ENCODE data around the gene GSTM1. TPM values are rescaled to one million over a fixed set of nuclear protein-coding genes. Genes with fewer than 3 reads are reported as not detected.

The GSTM1 gene
- total RNA-seq, 1 experiment from 2014 or later, result 15.4 TPM

- H3K4me3 Mint-ChIP-seq (ENCODE audit: low read depth, unreplicated experiment), result no peak overlapping the region
- H3K9me3 Mint-ChIP-seq (ENCODE audit: low read depth, unreplicated experiment), result no peaks in the 10 kb centered on the region
- CTCF ChIA-PET, result no interaction called here
- H3K4me1 Mint-ChIP-seq (ENCODE audit: low read depth, unreplicated experiment), result no peaks in the 10 kb centered on the region
- H3K27me3 Mint-ChIP-seq (ENCODE audit: unreplicated experiment), result peaks cover 13% of the 10 kb centered on the region
- no peaks in the 10 kb centered on the region for H3K36me3 Mint-ChIP-seq (ENCODE audit: insufficient read depth, unreplicated experiment)
- BruUV-seq (replicated peaks), result no TSS peak
- H3K27ac Mint-ChIP-seq (ENCODE audit: unreplicated experiment), result no peak overlapping the region
- intact Hi-C loops (cut with micrococcal nuclease; ENCODE audit: unreplicated experiment), result no loop called here
- DNase-seq, result no peak
- TF ChIP-seq, protein P1, sequence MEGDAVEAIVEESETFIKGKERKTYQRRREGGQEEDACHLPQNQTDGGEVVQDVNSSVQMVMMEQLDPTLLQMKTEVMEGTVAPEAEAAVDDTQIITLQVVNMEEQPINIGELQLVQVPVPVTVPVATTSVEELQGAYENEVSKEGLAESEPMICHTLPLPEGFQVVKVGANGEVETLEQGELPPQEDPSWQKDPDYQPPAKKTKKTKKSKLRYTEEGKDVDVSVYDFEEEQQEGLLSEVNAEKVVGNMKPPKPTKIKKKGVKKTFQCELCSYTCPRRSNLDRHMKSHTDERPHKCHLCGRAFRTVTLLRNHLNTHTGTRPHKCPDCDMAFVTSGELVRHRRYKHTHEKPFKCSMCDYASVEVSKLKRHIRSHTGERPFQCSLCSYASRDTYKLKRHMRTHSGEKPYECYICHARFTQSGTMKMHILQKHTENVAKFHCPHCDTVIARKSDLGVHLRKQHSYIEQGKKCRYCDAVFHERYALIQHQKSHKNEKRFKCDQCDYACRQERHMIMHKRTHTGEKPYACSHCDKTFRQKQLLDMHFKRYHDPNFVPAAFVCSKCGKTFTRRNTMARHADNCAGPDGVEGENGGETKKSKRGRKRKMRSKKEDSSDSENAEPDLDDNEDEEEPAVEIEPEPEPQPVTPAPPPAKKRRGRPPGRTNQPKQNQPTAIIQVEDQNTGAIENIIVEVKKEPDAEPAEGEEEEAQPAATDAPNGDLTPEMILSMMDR (IDR thresholded peaks at IDR 0.05; ENCODE audit: unreplicated experiment), result no peak
Observed at GRCh38 chr1:109712321-109712864, 24.8 kb downstream of the GSTM1 start.

DNA sequence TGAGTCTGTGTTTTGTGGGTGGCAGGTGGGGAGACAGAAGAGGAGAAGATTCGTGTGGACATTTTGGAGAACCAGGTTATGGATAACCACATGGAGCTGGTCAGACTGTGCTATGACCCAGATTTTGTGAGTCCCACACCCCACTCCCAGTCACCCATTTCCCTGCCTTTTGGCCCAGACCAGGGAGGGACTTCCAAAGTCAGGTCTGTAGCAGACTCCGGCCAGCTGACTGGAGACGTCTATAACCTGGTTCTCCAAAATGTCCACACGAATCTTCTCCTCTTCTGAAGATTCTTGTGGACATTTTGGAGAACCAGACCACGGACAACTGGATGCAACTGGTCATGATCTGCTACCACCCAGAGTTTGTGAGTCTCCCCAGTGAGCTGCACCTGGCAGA, 26.0 kb downstream of the GSTM1 start:
- Mint-ChIP-seq H3K36me3 (ENCODE audit: insufficient read depth, unreplicated experiment) (no peaks in the 10 kb centered on the region), H3K27me3 (ENCODE audit: unreplicated experiment) (peaks cover 13% of the 10 kb centered on the region), H3K27ac (ENCODE audit: unreplicated experiment) (no peak overlapping the region), H3K4me3 (ENCODE audit: low read depth, unreplicated experiment) (no peak overlapping the region), H3K4me1 (ENCODE audit: low read depth, unreplicated experiment) (no peaks in the 10 kb centered on the region), H3K9me3 (ENCODE audit: low read depth, unreplicated experiment) (no peaks in the 10 kb centered on the region)
- CTCF ChIA-PET, result no interaction called here
- intact Hi-C loops (cut with micrococcal nuclease; ENCODE audit: unreplicated experiment), result no loop called here
- no peak for DNase-seq
- TF ChIP-seq, protein P1 (IDR thresholded peaks at IDR 0.05; ENCODE audit: unreplicated experiment), result no peak
- BruUV-seq (replicated peaks), result no TSS peak

DNA sequence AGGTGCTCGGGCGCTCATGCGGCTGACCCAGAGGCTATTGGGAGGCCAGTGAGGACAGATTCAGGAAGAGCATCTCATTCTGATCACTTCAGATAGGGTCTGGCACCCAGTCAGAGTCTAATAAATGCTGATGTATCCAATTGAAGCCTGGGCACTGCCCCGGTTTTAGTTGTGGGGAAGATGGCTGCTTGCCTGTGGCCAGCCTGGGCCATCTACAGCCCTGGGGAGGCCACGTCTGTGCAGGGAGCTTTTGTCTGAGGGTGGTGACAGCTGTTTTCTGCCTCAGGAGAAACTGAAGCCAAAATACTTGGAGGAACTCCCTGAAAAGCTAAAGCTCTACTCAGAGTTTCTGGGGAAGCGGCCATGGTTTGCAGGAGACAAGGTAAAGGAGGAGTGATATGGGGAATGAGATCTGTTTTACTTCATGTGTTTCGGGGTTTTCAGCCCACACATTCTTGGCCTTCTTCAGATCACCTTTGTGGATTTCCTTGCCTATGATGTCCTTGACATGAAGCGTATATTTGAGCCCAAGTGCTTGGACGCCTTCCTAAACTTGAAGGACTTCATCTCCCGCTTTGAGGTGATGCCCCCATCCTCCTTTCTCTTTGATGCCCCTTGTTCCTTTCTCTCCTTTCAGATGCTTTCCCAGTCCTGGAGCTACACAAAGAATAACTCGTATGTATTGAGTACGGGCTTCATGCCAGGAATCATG, 27.2 kb downstream of the GSTM1 start:
- no TSS peak for BruUV-seq (replicated peaks)
- CTCF ChIA-PET, result no interaction called here
- H3K36me3 Mint-ChIP-seq (ENCODE audit: insufficient read depth, unreplicated experiment), result no peaks in the 10 kb centered on the region
- H3K27me3 Mint-ChIP-seq (ENCODE audit: unreplicated experiment), result peaks cover 13% of the 10 kb centered on the region
- no peak overlapping the region for H3K27ac Mint-ChIP-seq (ENCODE audit: unreplicated experiment)
- H3K4me3 Mint-ChIP-seq (ENCODE audit: low read depth, unreplicated experiment), result no peak overlapping the region
- intact Hi-C loops (cut with micrococcal nuclease; ENCODE audit: unreplicated experiment), result loop anchor here (5.0 kb wide), 1 partner anchor 267 kb away; the partner anchor contains the start of gene AHCYL1
- DNase-seq, result no peak
- H3K9me3 Mint-ChIP-seq (ENCODE audit: low read depth, unreplicated experiment), result no peaks in the 10 kb centered on the region
- TF ChIP-seq, protein P1 (IDR thresholded peaks at IDR 0.05; ENCODE audit: unreplicated experiment), result no peak
- H3K4me1 Mint-ChIP-seq (ENCODE audit: low read depth, unreplicated experiment), result no peaks in the 10 kb centered on the region

- Mint-ChIP-seq H3K27ac (ENCODE audit: unreplicated experiment) (no peak overlapping the region), H3K9me3 (ENCODE audit: low read depth, unreplicated experiment) (no peaks in the 10 kb centered on the region), H3K4me1 (ENCODE audit: low read depth, unreplicated experiment) (no peaks in the 10 kb centered on the region), H3K4me3 (ENCODE audit: low read depth, unreplicated experiment) (no peak overlapping the region), H3K27me3 (ENCODE audit: unreplicated experiment) (peaks cover 13% of the 10 kb centered on the region), H3K36me3 (ENCODE audit: insufficient read depth, unreplicated experiment) (no peaks in the 10 kb centered on the region)
- TF ChIP-seq, protein P1 (IDR thresholded peaks at IDR 0.05; ENCODE audit: unreplicated experiment), result no peak
- intact Hi-C loops (cut with micrococcal nuclease; ENCODE audit: unreplicated experiment), result loop anchor here (5.0 kb wide), 1 partner anchor 266 kb away; the partner anchor contains the start of gene AHCYL1
- CTCF ChIA-PET, result no interaction called here
- no TSS peak for BruUV-seq (replicated peaks)
- DNase-seq, result no peak
Observed at GRCh38 chr1:109716121-109716520, 28.5 kb downstream of the GSTM1 start.

Measured in Calu3 (cell line).